CD4-positive, alpha-beta T cell treated with Interleukin-12 subunit alpha and Interleukin-12 subunit beta, for 1 hour (primary cell): ENCODE data around the gene PM20D1.
"Not testable (repeated sequence)": the region's sequence is repeated elsewhere in the genome, so short reads cannot be mapped to it uniquely, and the experiment has no call there.

Source experiments
- DNase-seq: peaks from one replicate; pipeline ENCODE4 v3.0.0-alpha.2; 2020

Gene PM20D1

DNA sequence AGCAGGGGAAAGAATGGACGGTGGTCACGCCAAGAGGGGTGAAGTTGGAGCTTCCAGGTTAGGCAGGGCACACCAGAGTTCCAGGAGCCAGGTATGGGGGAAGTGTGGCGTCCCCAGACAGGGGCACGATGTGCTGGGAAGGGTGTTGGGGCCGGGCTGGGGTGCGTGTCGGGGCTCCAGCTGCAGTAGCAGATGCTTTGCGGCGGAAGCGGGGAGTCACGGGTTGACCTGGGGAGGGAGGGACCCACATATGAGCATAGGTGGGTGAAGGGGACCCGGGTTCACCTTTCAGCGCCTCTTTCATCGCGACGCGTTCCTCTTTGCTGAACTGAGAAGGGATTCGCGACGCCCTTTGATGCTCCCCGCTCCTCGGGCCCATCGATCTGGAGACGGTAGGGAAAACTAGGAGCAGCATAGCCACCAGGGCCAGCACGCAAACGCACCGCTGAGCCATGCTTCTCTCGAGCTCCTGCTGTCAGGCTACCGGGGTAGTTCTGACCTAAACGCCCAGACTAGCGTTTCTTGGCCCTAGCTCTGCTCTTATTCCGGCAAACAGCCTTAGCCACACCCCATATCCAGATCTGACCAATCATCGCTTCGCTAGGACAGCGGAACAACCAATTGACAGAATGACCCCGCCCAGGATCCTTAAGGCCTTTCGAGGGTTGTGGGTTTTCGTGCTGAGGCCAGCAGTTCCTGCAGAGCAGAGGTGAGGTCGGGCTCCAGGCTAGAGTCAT is at the start of gene PM20D1:
Gene PM20D1, minus strand, starts transcription at position 514 of the 737 bp plus-strand sequence. Its CDS starts 60 bp downstream, at position 454.
- DNase-seq, result peak; percentile 94

- DNase-seq, result no peak
Measured at GRCh38 chr1:205896351-205896750, 46.4 kb upstream of the PM20D1 start.

GRCh38 chr1:205894119-205894518 is 44.2 kb upstream of the PM20D1 start:
- DNase-seq, result not testable (repeated sequence)

- DNase-seq, result not testable (repeated sequence)
Measured at GRCh38 chr1:205892175-205892574, 42.2 kb upstream of the PM20D1 start.

DNA sequence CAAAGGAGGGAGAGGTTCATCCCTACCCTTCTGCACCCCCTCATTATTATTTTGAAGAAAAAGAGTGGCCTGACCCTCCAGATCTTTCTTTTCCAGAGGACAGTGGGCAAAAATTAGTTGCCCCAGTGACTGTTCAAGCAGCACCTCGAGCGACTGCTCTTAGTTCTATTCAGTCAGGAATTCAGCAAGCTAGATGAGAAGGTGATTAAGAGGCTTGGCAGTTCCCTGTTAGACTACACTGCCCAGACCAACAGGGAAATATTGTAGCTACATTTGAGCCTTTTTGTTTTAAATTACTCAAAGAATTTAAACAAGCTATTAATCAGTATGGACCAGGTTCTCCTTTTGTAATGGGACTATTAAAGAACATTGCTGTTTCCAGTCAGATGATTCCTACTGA is 41.5 kb upstream of the PM20D1 start:
- DNase-seq, result not testable (repeated sequence)

- not testable (repeated sequence) for DNase-seq
Measured at GRCh38 chr1:205890631-205891030, 40.7 kb upstream of the PM20D1 start.

- not testable (repeated sequence) for DNase-seq
Measured at GRCh38 chr1:205889706-205890105, 39.8 kb upstream of the PM20D1 start.

DNA sequence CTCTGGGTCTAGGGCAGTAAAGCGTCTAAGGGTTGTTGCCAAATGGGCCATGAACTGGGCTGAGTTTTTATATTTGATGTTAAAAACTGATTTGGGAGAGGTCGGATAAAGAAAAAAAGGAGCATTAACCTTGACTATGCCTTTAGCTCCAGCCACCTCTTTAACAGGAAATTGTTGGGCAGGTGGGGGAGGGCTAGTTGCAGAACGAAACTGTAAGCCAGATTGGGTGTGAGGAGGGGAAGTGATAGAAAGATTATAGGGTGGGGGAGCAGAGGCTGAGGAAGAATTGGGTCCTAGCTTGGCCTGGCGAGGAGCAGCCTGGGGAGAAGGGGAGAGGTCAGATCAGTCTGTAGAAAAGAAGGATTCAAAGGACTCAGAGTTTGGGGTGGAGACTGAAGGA is 39.1 kb upstream of the PM20D1 start:
- DNase-seq, result not testable (repeated sequence)

DNA sequence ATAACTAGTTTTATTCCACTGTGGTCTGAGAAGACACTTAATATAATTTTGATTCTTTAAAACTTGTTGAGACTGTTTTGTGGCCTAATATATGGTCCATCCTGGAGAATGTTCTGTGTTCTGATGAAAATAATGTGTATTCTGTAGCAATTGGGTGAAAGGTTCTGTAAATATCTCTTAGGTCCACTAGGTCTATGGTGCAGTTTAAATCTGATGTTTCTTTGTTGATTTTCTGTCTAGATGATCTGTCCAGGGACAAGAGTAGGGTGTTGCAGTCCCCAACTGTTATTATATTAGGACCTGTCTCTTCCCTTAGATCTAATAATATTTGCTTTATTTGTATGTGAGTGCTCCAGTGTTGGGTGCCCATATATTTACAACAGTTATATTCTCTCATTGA is 33.9 kb upstream of the PM20D1 start:
- no peak for DNase-seq

GRCh38 chr1:205880923-205881322 is 31.0 kb upstream of the PM20D1 start:
- no peak for DNase-seq

GRCh38 chr1:205879974-205880373 is 30.0 kb upstream of the PM20D1 start:
- no peak for DNase-seq

GRCh38 chr1:205878026-205878425 is 28.1 kb upstream of the PM20D1 start:
- no peak for DNase-seq

GRCh38 chr1:205873148-205873547 is 23.2 kb upstream of the PM20D1 start:
- DNase-seq, result not testable (repeated sequence)

GRCh38 chr1:205870236-205870635 is 20.3 kb upstream of the PM20D1 start:
- no peak for DNase-seq

DNA sequence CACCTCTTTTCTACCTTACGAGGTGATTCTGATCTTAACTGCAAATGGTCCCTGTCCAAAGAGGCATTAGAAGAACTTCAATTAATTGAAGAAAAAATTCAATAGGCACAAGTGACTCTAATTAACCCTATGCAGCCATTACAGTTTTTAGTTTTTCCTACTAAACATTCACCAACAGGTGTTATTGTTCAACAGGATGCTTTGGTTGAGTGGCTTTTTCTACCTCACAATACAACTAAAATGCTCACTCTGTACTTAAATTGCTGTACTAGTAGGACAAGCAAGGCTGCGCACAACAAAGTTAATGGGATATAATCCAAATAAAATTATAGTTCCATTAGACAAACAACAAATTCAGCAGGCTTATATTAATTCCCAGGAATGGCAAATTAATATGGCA is 11.6 kb upstream of the PM20D1 start:
- DNase-seq, result no peak

DNA sequence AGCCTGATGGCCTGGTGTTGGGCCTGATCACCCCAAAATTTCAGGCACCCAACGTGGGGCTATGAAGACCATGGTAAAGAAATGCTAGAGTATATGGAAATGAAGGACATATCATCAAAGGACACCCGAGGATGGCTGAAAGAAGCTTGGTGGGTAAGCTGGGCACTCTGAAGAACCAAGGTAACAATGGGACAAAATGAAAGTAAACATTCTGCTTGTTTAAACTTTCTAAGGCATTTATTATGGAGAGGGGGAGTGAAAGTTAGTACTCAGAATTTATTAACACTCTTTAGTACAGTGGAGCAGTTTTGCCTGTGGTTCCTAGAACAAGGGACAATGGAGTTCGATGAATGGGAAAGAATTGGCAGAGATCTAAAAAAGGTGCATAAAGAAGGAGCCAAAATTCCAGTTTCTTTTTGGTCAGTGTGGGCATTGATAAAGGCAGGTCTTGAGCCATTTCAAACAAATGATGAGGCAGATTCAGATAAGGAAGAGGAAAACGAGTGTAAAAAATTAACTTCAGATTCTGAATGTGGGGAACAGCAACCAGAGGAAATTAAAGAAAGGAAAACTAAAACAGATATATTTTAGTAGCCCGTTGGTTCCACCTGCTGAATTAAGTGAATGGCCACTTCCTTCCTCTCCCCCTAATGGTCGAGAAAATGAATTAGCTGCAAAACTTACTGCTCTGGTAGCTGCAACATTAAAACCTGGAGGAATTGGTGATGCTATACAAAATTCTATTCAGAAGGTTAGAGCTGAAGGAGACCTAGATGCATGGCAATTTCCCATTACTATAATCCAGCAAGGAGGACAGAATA is 8.4 kb upstream of the PM20D1 start:
- peak; percentile 2 for DNase-seq

DNA sequence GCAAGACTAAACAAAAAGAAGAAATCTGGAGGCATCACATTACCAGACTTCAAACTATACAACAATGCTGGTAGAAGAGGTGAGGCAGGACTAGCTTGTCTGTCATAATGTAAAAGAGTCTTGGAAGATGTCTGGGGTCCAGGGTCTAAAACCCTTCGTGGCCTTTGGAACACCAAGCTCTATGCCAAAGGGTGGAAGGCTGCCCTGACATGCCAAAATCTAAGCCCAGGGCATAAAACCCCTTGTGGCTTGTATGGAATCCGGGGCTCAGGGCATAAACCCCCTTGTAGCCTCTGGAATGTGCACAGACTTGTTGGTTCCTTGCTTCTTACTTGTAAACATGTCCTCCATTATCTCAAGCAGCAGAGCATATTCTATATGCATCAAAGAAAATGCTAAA is 7.6 kb upstream of the PM20D1 start:
- not testable (repeated sequence) for DNase-seq

- no peak for DNase-seq
Measured at GRCh38 chr1:205856433-205856832, 6.5 kb upstream of the PM20D1 start.

DNA sequence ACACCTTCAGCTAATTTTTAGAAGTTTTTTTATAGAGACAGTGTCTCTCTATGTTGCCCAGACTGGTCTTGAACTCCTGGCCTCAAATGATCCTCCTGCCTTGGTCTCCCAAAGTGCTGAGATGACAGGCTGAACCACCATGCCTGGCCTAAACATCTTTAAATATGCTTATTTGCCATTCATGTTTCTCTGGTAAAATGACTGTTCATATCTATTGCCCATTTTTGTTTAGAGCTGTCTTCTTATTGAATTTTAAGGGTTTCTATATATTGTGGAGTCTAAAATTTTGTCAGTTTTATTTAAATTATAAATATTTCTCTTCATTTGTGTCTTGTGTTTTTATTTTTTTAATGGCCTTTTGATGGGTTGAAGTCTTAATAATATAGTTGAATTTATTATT is 3.0 kb upstream of the PM20D1 start:
- DNase-seq, result no peak

DNA sequence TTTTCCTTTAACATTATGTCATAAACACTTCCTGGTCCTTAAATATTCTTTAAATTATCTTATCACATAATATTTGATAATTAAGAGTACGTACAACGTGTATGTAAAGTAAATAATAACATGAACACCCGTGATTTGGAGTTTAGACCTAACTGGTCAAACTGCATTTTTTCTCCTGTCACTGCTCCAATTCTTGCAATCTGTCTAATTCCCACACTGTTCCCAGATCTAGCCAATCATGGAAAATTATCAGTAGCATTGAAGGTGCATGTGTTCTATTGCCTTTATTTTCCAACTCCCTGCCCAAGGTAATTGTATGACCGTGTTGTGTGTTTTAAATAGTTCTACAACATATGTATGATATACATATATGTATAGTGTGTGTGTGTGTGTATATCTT is 2.1 kb upstream of the PM20D1 start:
- DNase-seq, result no peak

- no peak for DNase-seq
Measured at GRCh38 chr1:205843036-205843859, 6.7 kb downstream of the PM20D1 start.

DNA sequence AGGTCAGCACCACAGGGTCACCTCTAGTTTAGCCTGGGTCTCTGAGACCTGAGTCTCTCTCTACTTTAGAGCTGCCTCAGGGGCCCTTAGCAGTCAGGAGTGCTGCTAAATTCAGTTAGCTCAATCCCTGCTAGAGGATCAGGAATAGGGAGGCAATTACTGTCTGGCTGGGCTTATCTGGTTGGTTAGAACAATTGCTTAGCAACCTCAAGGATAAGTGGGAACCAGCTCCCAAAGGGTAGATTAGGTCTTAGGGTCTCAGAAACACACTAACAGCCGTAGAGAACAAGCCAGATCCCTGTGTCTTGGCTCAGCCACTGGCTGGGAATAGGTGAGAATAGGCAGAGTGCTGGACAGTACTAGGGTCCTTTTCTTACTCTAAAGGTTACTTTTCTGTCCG is 7.7 kb downstream of the PM20D1 start:
- no peak for DNase-seq
